ENCODE measurements around the gene ERCC3.
"Not testable (repeated sequence)": the region's sequence is repeated elsewhere in the genome, so short reads cannot be mapped to it uniquely, and the experiment has no call there.

The ERCC3 gene

DNA sequence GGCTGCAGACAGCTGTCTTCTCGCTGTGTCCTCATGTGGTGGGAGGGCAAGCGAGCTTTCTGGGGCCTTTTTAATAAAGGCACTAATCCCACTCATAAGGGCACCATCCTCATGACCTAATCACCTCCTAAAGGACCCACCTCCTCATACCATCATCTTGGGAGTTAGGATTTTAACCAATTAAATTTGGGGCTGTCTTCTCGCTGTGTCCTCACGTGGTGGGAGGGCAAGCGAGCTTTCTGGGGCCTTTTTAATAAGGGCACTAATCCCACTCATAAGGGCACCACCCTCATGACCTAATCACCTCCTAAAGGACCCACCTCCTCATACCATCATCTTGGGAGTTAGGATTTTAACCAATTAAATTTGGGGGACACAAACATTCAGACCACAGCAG, 66.7 kb downstream of the ERCC3 start:
- in situ Hi-C loops (cut with MboI; ENCODE audit: low sequenced_read_pairs), result not testable (repeated sequence)

DNA sequence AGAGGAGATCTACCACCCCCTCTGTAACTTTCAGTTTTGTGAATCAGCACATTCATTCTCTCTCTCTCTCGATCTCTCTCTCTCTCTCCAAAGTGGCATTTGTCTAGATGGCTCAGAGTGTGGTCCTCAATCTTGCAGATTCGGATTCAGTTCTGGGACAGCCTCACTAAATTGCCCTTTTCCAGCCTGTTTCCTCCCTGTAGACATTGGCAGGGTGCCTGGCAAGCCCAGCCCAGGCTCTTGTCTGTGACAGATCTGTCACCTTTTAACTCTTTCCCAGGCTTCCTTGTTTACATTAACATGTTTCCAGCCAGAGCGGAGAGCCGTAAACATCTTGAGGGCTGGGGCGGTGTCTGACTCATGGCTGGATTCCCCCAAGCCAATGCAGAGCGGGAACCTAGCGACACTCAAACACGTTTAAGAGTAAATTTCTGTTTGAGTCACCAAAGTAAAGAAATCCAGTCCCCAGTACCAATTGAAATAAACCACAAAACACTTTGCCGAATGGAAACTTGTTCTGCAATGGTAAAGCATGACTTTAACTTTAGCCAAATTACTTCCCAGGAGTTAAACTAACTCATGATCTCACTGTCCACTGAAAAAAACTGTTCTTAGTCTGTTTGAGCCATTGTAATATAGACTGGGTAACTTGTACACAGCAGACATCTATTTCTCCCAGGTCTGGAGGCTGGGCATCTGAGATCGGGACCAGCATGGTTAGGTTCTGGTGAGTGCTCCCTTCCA, 67.3 kb downstream of the ERCC3 start:
- in situ Hi-C loops (cut with MboI; ENCODE audit: low sequenced_read_pairs), result no loop called here

DNA sequence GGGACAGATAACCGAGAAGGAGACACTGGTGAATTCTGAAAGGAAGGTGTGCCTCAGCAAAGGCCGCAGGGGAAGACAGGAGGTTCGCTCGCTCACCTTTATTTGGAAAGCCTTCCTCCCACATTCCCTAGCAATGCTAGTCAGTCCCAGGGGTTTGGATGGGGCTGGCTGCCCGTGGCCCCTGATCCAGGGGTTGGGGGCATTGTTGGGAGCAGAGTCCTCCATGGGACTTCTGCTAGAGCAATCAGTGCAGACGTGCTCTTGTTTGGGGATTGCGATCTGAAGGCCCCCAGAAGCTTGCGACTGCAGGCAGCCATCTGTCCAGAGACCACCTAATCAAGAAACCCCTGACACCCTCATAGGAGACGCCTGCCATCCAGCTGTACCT, 67.8 kb downstream of the ERCC3 start:
- in situ Hi-C loops (cut with MboI; ENCODE audit: low sequenced_read_pairs), result no loop called here

DNA sequence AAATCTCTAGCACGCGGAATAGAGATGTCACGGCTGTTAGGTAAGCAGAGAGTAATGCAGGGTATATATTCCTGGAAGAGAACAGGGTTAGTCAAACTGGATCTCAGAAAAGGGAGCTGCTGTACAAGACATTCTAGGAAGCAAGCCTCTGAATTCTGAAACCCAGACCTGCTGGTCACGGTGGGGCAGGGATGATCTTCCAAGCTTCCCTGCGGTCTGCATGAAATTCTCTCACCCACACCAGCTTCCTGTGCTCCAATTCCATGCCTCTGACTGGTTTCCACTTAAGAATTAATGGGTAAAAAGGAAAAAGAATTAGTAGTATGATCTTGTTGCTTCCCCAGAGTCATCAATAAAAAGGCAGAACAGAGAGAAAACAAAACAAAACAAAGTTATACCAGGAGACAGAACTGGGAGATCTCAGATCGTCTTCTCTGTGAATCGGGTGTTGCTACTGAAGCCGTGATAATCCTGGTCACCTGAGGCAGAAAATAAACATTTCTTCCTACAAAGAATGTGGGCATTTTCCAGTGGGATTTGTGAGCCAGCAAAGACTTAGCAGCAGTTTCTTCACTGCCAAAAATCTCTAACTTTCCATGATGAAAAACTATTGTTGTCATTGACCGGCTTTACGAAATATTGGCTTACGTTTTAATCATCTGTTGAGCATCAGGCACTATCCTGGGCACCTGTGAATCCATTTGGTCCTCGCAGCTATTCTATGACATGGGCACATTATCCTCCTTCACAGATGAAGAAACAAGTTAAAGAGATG, 68.6 kb downstream of the ERCC3 start:
- in situ Hi-C loops (cut with MboI; ENCODE audit: low sequenced_read_pairs), result no loop called here

DNA sequence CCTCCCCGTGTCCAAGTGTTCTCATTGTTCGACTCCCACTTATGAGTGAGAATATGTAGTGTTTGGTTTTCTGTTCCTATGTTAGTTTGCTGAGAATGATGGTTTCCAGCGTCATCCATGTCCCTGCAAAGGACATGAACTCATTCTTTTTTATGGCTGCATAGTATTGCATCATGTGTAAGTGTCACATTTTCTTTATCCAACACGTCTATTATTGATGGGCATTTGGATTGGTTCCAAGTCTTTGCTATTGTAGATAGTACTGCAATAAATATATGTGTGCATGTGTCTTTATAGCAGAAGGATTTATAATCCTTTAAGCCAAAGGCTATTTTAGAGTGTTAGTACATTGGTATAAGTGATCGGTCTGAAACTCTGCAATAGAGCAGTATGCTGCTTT, 69.8 kb downstream of the ERCC3 start:
- in situ Hi-C loops (cut with MboI; ENCODE audit: low sequenced_read_pairs), result not testable (repeated sequence)

DNA sequence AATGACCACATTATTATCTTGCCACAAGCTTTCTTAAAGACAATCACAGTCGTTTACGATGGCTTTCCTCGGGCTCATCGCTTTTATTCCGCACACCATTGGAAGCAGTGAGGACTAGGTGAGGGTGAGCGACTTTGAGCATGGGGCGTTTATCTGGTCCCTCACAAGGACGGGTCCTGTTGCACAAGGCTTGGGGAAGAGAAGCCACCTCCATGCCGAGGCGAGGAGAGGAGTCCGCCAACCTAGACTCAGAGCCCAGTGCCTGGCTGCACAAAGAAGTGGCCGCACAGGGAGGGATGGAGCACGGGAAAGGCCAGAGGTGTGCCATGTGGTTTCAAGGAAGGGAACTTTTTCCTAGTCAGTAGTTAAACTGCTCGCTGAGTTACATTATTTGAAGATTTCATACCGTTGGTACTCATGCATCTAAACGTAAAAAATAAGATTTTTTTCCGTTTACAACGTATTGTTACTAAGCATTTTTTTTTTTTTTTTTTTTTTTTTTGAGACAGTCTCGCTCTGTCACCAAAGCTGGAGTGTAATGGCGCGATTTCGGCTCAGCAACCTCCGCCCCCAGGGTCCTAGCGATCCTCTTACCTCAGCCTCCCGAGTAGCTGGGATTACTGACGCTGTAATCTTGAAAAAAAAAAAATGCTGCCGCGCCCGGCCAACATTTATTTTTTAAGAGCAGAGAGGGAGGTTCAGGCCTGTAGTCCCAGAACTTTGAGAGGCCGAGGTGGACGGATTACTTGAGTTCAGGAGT, 73.0 kb downstream of the ERCC3 start:
- in situ Hi-C loops (cut with MboI; ENCODE audit: low sequenced_read_pairs), result no loop called here

DNA sequence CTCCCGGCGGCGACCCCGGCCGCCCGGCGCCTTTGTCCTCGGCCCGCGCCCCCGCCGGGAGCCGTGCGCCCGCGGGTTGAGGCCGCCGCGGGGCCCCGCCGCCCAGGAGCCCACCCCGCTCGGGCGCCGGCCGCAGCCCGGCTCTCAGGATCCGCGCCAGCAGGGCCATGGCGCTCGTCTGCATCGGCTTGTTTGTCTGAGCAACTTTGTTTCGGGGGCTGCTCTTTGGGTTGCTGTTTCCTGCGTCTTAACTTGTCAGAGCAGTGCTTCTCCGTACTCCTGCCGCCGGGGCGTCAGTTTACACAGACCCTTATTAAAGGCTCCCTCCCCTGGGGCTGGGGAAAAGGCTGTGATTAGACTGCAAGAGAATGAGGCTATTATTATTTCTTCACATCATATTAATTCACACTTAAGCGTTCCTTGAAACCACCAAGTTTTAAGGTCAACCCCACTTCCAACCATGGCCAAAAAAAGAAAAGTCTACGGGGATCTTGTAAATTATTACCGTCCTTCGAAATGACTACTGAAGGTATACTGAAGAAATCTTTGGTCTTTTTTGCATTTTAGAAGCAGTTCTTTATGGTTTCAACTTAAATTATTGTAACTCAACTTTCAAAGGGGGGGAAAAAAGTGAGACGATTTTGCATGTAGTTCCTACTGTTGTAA, 73.7 kb downstream of the ERCC3 start, which contains the start of gene CYP27C1:
Gene CYP27C1, minus strand, starts transcription at position 198 of the 666 bp plus-strand sequence. Its CDS starts 29 bp downstream, at position 169.
- in situ Hi-C loops (cut with MboI; ENCODE audit: low sequenced_read_pairs), result no loop called here

DNA sequence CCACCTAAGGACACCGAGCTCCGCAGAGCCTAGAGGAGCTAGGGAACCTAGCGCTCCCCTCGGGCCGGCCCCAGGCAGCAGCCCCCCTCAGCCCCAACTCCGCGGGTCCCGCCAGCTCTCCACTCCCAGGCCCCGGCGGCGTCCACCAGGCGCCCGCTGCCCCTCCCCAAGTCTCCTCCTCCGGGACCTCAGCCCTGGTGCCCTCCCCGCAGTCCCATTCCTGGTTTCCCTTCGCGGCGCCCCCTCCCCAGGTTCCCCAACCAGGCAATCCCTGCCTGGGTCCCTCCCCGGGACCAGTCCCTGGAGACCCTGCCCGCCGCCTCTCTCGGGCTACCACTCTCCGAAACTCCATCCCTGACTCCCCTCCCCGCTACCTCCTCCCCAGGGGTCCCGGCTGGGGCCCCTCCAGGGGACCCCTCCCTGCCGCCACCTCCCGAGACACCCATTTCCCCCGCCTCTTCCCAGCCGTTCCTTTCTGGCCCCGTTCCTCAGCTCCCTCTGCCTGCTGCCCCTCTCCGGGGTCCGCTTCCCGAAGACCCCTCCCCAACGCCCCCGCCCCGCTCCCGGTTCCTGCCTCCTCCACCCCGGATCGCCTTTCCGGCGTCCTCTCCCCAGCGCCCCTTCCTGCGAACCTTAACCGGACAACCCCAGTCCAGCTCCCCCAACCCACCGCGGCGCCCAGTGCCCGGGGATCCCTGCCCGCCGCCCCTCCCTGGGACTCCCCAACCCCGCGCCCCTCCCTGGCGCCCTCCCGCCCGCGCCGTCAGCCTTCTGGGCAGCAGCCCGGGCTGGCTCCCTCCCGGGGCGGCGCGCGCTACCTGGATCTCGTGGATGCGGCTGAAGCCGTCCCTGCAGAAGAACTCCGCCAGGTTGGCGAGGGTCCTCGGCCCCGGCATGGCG, 74.5 kb downstream of the ERCC3 start:
- in situ Hi-C loops (cut with MboI; ENCODE audit: low sequenced_read_pairs), result no loop called here

DNA sequence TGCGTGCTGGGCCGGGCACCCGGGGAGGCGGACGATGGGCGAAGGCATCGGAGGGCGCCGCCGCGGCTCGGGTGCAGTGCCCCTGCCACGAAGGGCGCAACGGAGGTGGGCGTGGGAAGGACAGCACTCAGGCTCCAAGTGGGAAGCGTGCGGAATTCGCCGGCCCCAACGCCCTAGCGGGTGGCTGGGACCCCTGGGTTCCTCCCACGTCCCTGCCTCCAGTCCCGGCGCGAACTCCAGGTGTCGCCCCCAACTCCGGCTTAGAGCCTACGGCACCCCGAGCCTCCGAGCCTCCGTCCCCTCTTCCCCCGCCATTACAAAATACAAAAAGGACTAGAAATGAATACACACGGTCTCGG, 75.2 kb downstream of the ERCC3 start:
- in situ Hi-C loops (cut with MboI; ENCODE audit: low sequenced_read_pairs), result no loop called here

DNA sequence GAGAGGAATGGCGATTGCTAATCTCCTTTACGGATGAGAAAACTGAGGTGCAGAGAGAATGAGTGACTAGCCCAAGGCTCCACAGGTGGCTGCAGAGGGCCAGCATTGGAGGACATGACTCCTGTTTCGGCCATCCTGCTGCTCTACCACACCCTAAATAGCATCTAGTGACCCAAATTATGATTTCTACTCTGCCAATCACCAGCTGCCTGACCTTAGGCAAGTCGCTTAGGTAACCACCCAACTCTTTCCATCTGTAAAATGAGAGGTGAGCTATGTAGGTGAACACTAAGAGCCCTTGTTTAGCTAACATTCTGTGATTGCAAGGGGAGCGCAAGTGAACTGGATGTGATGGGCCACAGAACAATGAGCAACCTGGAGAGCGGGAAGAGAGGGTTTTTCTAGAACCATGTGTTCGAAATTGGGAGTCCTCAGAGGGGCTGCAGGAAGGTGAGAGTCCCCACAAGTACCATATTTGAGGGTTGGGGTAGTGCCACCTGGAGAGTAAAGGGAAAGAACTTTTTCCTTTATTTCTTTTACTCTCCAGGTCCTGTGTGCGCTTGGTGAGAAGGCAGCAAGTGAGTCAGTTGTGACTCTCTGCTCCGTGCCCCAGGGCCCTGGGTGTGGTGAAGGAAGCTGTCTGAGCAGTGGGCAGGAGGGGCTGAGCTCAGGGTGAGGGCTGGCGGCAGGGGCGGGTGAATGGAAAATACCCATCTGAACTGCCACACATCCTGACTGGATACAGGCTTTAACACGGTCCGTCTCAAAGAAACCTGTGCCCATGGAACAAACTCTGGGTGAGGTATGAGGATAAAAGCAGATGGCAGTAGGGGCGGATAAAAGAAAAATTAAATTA, 76.2 kb downstream of the ERCC3 start:
- in situ Hi-C loops (cut with MboI; ENCODE audit: low sequenced_read_pairs), result no loop called here

DNA sequence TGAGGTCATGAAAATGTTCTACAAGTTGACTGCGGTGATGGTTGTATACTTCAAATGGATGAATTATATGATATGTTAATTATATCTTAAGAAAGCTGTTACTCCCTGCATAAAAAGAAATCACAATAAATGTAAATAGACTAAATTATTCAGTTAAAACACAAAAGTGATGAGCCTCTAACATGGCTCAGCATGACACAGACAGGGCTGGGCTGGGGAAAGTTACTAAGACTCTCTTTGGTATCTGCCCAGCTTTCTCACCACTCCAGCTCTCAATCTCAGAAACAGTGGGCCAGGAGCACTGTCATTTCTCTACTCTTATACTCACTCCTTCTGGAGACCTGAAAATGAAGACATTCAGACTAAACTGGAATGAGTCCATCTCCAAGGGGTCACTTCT, 77.4 kb downstream of the ERCC3 start:
- in situ Hi-C loops (cut with MboI; ENCODE audit: low sequenced_read_pairs), result no loop called here

DNA sequence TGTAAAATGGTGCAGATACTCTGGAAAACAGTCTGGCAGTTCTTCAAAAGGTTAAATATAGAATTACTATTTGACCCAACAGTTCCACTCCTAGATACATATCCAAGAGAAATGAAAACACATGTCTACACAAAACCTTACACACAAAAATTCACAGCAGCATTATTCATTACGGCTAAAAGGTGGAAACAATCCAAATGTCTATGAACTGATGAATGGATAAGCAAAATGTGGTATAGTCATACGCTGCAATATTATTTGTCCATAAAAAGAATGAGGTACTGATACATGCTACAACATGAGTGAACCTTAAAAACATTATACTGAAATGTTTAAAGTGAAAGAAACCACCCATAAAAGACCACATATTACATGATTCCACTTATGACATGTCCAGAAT, 77.8 kb downstream of the ERCC3 start:
- in situ Hi-C loops (cut with MboI; ENCODE audit: low sequenced_read_pairs), result no loop called here

DNA sequence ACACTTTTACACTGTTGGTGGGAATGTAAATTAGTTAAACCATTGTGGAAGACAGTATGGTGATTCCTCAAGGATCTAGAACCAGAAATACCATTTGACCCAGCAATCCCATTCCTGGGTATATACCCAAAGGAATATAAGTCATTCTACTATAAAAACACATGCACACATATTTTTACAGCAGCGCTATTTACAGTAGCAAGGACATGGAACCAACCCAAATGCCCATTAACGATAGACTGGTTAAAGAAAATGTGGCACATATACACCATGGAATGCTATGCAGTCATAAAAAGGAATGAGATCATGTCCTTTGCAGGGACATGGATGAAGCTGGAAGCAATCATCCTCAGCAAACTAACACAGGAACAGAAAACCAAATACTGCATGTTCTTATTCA, 79.7 kb downstream of the ERCC3 start:
- in situ Hi-C loops (cut with MboI; ENCODE audit: low sequenced_read_pairs), result not testable (repeated sequence)

DNA sequence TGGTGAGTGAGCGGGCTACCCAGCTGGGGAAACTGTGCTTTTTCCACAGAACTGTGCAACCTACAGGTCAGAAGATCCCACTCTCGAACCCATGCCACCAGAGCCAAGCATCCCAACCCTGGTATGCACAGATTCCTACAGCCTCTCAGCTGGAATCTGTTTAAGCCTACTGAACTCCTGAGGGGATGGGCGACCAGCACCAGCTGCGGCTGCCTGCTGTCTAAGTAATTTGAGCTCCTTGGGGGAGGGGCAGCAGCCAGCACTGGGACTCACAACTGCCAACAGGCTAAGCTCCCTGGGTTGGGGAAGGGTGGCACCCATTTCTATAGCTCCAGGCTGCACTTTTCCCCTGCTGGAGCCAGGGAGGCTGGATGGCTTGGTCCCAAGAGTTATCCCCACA, 85.6 kb downstream of the ERCC3 start:
- in situ Hi-C loops (cut with MboI; ENCODE audit: low sequenced_read_pairs), result no loop called here
